Measurements from ENCODE around the gene YKT6.

Gene YKT6

DNA sequence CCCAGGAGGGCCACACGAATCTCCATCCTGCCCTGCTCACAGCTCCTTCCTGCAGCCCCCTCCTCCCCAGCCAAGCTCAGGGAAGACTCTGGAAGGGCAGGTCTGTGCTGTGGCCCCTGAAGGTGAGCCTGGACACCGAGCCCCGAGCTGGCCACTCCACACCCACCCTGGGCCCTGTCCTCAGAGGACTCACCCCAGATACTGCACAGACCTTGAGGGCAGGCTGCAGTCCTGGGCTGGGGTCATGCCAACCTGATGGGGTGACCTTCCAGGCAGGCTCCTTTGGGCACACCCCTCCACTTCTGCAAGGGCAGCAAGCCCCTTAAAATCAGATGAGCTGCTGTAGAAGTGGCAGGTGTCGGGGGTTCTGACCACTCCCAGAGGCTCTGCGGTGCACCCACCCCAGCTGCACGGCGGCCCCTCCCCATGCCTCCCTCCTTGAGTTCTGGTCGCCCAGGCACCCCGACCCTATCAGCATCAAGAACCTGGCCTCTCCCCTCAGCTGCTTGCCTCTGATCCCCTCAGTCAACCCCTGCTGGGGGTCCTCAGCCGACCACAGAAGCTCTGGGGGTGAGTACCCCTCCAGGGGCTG, 24.3 kb downstream of the YKT6 start:
- DNase-seq (ENCODE audit: low spot score), result no peak

GRCh38 chr7:44225566-44226395, 25.0 kb downstream of the YKT6 start:
- DNase-seq (ENCODE audit: low spot score), result no peak
- TF ChIP-seq, protein P1, sequence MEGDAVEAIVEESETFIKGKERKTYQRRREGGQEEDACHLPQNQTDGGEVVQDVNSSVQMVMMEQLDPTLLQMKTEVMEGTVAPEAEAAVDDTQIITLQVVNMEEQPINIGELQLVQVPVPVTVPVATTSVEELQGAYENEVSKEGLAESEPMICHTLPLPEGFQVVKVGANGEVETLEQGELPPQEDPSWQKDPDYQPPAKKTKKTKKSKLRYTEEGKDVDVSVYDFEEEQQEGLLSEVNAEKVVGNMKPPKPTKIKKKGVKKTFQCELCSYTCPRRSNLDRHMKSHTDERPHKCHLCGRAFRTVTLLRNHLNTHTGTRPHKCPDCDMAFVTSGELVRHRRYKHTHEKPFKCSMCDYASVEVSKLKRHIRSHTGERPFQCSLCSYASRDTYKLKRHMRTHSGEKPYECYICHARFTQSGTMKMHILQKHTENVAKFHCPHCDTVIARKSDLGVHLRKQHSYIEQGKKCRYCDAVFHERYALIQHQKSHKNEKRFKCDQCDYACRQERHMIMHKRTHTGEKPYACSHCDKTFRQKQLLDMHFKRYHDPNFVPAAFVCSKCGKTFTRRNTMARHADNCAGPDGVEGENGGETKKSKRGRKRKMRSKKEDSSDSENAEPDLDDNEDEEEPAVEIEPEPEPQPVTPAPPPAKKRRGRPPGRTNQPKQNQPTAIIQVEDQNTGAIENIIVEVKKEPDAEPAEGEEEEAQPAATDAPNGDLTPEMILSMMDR (IDR thresholded peaks at IDR 0.05; ENCODE audit: extremely low read depth, missing control alignments), result no peak

More for the DNA sequence above, 24.3 kb downstream of the YKT6 start:
- TF ChIP-seq, protein P1 (IDR thresholded peaks at IDR 0.05; ENCODE audit: extremely low read depth, missing control alignments), result no peak

GRCh38 chr7:44226396-44226753, 25.6 kb downstream of the YKT6 start:
- no peak for DNase-seq (ENCODE audit: low spot score)
- TF ChIP-seq, protein P1 (IDR thresholded peaks at IDR 0.05; ENCODE audit: extremely low read depth, missing control alignments), result no peak

DNA sequence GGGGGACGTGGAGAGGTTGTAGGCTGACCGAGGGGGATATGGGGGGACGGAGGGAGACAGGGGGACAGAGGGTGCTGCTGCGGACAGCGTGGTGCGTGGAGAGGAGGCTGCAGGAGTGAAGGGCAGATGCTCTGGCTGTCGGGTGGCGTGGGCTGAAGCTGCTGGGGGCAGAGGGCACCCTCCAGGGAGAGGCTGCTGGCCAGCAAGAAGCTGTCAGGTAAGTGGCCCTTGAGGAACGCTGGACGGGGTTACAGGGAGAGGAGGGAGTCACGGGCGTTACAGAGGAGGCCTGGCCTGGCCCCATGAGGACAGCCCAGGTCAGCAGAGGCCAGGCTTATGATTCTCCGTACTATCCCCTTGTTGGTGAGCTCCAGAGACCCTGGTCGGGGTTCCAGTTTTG, 27.1 kb downstream of the YKT6 start:
- no peak for DNase-seq (ENCODE audit: low spot score)
- TF ChIP-seq, protein P1 (IDR thresholded peaks at IDR 0.05; ENCODE audit: extremely low read depth, missing control alignments), result no peak

DNA sequence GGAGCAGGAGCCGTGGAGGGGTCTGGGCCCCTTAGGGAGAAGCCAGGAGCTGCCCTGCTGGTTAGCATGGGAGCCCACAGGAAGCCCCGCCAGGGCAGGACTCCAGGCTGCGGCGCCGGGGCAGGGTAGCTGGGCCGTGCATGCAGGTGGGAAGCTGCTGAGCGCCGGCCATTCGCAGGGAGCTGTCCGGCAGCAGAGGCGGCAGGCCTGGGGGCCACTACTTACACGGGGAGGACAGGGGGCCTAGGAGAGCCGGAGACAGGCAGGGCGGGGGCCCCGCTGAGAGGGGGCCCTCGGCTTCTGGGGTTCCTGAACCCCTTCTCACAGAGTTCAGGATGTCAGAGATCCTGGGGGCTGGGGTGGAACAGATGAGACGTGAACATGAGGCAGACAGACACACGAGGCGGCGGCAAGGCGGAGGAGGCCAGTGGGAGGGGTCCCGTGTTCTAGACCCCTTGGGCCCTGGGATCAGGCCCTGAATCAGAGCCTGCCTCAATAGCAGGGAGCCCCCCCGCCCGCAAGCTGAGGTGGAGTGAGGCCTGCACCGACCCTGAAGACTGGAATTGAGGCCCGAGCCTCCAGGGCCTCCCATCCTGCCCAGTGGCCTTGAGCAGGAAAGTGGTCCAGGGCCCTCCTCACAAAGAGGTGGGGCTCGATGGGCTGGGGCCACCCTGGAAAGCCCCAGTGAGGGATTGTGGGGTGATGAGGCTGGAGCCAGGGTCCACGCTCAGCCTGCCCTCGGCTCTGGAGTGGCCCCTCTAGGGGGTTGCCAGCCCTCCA, 28.0 kb downstream of the YKT6 start:
- no peak for DNase-seq (ENCODE audit: low spot score)
- TF ChIP-seq, protein P1 (IDR thresholded peaks at IDR 0.05; ENCODE audit: extremely low read depth, missing control alignments), result no peak

- DNase-seq (ENCODE audit: low spot score), result no peak
- TF ChIP-seq, protein P1 (IDR thresholded peaks at IDR 0.05; ENCODE audit: extremely low read depth, missing control alignments), result no peak
Observed at GRCh38 chr7:44229546-44230105, 28.8 kb downstream of the YKT6 start.

Measured in GM20000 (cell line).